HG03064 (cell line): Measurements from ENCODE around the gene TMEM132D.
"Not testable (repeated sequence)": the region's sequence is repeated elsewhere in the genome, so short reads cannot be mapped to it uniquely, and the experiment has no call there.

Experiments
- ATAC-seq: cut with Tn5 transposase; IDR thresholded peaks from one replicate; pipeline ENCODE4 v1.9.1; 2021; ENCODE audit warnings: low read depth; ENCODE audit not compliant: unreplicated experiment

TMEM132D gene

DNA sequence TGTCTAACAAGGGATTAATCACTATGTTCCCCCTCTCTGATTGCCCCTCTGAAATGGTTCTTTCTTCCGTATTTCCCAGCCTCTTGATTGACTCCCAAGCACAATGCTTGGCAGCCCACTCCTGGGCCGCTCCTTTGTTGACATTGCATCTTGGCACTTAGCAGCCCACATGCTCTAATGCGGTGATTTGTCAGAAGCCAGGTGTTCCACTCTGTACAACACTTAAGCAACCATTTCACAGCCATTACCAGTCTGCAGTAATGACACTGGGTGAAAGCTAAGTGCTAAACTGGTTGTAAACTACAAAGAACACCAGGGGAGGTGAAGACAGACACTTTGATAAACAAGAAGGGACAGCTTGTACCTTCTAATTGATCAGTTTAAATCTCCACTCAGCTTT is 353.5 kb downstream of the TMEM132D start:
- ATAC-seq = no peak

DNA sequence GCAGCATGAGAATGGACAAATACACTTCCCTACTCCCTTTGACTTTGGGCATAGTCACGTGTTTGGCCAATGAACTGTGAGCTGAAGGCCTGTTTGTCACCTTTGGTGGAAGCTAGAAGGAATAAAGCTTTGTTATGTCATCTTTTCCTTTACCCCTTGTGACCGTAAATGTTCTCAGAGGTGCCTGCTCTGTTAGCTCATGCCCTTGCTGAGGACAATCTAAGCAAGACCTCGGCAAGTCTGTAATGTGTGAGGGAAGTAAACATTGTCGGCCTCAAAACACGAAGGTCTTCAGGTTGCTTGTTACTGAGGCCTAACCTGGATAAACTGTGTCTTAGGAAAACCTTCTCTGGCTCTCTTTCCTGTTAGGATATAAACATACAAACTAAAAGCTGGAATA is 354.2 kb downstream of the TMEM132D start:
- ATAC-seq = no peak

DNA sequence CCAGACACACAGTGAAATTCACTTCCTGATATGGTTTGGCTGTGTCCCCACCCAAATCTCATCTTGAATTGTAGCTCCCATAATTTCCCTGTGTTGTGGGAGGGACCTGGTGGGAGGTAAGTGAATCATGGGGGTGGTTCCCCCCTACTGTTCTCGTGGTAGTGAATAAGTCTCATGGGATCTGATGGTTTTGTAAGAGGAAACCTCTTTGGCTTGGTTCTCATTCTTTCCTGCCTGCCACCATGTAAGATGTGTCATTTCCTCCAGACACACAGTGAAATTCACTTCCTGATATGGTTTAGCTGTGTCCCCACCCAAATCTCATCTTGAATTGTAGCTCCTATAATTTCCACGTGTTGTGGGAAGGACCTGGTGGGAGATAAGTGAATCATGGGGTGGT is 354.8 kb downstream of the TMEM132D start:
- not testable (repeated sequence) for ATAC-seq

DNA sequence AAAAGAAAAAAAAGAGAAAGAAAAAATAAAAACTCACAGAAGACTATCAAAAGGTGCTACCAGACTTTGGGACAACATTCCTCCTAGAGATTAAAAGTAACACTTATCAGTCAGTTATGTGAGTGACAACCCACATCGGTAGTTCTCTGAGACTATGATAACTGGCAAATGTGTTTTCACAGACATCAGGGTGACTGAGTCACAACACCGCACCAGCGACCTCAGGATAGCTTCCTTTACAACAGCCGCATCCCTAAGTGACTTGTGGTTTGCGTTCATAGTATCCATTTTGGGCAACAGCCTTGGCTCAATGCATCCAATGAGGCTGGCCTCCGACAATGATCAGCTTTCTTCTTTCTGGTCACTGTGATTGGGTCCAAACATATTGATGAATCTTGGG is 359.1 kb downstream of the TMEM132D start:
- no peak for ATAC-seq

DNA sequence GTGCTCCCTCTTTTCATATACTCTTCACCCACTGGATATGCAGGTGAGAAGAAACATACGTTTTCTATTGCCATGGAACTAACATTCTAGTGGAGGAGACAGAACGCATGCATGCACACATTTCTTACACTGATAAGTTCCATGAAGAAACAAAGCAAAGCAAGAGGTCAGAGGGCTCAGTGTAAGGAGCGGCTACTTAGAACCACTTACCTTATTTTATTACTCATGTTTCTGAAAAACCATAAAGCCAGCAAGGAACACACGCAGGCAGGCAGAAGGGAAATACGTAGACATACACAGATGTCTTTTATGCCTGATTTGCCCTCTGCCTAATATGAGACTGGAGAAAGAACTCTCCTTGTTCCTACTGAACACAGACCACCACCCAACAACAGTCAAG is 362.9 kb downstream of the TMEM132D start:
- no peak for ATAC-seq

DNA sequence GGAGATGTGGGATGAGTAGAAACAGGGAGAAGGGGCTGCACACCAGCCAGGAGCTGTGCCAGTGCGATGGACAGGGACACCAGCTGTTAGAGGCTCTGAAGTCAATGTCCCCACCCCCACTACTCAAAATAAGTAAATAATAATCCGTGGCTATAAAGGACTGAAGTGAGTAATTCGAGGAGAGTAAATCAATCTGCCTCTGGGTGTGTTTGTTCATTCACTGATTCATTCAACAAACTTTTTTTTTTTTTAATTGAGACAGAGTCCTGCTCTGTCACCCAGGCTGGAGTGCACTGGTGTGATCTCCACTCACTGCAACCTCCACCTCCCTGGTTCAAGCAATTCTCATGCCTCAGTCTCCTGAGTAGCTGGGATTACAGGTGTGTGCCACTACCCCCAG is 363.6 kb downstream of the TMEM132D start:
- no peak for ATAC-seq

DNA sequence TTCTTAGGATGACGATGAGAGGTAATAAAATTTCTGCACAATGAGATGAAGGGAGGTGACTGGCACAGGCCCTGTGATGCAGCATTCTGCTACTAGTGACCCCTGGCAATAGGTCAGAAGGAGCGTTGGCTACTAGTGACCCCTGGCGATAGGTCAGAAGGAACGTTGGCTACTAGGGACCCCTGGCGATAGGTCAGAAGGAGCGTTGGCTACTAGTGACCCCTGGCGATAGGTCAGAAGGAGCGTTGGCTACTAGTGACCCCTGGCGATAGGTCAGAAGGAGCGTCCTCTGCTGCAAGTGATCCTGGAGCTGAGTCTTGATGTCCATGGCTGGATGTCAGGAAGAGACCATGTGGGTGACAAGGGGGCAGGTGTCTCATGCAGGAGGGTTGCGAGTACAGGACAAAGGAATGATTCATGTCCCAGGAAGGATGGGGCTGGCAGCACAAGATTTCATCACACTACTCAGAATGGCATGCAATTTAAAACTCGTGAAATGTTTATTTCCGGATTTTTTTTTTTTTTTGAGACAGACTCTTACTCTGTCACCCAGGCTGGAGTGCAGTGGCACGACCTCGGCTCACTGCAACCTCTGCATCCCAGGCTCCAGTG is 365.0 kb downstream of the TMEM132D start:
- not testable (repeated sequence) for ATAC-seq

DNA sequence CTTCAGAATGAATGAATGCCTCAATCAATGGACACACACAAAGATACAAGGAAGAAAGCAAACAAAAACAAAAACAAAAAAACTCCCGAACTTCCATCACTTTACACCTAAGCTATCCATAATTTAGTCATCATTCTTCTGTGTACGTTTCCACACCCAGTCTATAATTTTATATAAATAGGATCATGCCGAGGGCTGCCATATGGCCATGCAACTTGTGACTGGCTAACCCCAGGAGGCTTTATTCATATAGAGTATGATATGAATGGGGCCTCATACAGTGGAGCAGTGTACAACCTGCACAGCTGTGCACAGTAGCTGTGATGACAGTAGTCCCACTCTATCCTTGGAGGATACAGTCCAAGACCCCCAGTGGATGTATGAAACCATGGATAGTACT is 365.7 kb downstream of the TMEM132D start:
- no peak for ATAC-seq

DNA sequence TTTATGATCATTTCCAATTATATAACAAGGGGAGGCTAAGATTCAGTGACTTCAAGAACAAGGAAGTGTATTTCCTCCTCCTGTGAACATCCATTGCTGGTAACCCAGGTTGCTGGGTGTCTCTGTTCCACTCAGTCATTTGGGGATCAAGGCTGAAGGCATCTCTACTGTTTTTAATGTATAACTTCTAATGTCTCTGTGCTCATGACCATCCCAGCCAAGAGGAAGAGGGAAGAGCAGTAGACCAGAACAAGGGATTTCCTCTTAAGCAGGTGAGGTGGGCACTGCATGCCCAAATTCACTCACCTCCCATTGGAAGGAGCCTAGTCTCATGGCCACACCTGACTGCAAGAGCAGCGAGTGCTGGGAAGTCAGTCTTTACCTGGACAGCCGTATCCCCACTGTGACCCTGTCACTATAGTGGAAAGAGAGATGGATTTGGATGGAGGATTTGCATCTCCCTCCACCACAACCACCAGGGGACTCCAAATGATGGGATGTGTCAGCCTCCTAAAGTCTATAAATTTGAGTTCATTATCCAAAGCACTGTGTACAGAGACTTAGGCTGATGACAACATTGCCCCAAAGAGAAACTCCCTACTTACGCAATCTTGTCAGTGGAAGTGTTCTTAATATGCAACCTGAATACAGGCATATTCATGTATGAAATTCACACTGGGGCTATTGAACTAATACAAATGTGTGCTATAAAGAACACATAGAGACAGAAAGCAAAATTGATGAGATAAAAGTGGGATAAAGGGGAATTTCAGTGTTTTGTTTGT is 368.7 kb downstream of the TMEM132D start:
- no peak for ATAC-seq

DNA sequence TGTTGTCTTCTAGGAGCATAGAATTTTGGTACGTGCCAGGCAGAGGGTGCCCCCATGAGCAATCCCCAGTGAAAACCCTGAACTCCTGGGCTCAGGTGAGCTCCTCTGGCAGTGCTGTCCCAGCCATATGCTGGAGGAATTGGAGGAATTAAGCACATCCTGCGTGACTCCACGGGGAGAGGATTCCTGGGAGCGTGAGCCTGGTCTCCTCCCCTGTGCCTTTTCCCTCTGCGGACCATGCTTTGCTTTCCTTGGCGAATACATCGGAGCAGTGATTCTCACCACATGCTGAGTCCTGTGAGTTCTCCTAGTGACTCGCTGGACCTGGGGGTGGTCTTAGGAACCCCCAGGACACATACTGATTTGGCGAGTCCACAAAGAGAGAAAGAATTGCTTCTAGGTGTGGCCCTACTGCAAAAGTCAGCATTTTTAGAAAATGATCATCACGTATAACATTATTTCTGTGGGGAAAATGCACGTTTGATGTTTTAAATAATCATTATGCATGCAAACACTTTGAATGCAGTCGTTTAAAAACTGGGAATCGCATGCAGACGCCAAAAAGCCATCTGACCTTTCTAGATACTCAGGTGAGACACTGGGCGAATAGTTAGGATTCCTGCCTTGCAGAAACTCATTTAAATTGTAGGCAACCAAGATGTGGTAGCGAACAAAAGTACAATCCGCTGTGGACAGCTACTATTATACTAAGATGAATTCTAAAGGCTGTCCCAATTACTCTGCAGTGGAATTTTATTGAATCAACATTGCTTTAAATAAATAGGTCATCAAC is 370.9 kb downstream of the TMEM132D start:
- ATAC-seq = no peak

DNA sequence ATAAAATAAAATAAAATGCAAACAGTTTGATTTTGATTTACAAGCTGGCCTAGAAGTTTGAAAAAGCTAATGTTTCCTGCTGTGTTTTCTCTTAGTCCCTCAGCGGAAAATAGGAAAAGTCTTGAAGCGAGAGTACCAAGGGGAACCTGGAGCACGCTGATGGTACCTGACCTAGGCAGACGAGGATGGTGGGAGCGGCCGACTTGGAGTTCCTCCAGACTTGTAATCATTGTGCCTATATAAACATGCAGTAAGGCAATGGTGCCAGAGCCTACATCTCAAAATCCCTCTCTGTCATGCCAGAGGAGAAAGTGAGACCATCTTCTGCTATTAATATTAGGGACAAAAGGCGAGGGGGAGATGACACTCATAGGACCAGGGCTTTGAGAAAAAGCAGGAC is 371.7 kb downstream of the TMEM132D start:
- ATAC-seq = no peak

DNA sequence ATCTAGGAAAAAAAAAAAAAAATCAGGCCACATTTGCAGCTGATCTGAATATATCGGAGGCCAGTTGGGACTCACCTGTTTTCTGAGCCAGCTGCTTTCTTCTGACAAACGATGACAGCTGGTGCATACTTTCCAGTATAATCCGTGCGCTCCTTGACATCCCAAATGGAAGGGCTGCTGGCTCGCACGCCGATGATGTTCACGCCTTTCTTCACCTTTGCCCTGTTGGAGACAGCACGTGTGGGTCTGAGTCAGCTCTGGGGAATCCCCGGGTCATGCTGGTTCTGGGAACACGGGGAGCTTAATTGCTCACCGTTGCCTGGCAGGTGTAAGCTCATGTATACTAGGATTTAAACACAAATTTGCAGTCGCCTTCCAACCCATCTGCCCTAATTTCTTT is 372.8 kb downstream of the TMEM132D start:
- no peak for ATAC-seq

DNA sequence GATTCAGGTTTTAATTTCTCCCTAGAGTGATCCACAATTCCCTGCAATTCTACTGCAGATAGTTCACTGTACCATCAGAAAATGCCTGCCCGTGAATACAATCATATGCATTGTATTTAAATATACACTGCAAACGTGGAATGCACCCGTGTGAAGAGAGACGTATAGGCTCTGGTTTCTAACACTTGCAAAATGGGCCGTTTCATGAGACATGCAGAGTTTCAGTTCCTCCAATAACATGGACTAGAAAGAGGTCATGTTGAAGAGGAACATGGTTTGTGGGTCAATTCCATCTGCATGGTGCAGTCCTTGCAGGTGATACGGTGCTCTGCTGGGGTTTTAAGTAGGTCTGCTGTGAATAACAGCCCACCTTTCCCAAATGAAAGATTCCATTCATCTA is 373.3 kb downstream of the TMEM132D start:
- no peak for ATAC-seq

DNA sequence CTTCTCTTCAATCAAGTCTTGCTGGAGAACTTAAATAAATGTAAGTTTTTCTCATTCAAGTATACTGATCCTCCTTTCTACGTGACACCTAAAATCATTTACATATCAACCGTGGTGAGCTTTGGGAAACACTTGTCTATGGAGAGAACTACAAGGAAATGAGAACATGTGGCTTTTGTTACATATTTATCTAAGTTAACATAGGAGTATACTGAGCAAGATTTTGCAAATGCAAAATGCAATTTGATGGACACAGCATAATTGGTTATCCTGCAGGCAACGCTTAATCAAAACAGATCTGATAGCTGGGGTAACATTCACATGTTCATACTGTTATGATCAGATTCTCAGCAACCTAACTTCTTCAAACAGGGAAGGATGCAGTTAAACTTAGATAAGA is 376.3 kb downstream of the TMEM132D start:
- ATAC-seq = no peak

DNA sequence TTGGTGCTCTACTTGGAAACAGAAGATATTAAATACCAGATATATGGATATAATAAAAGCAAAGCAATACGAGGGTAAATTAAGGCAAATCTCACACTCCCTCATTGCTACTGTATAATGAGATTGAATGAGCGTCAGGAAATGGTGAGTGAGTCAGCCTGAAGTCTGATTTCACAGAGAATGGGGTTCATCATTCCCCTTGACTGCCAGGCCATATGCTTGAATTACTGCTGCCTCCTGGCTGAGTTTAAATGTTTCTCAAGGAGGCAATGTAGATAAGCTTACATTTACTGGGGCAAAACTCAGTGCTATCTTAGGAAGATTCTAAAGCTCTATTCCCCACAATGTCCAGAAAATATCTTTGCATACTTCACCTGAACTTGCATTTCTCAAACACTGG is 380.2 kb downstream of the TMEM132D start:
- ATAC-seq = no peak

DNA sequence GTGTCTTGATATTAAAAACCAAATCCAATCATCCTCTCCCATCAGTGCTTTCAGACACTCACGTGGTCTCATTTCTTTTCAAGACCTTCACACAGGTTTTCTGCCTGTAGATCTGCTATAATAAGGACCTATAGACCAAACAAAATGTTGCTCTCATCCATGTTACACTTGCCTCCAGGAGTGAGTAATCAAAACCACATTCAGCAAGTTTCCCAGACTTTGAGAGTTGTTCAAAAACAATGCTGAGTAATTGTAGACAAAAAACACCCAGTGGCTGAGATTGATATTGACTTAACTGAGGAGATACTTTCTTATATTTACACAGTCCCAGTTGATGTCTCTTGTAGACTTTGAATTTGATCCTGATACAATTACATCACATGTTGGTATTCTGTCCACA is 383.1 kb downstream of the TMEM132D start:
- no peak for ATAC-seq

DNA sequence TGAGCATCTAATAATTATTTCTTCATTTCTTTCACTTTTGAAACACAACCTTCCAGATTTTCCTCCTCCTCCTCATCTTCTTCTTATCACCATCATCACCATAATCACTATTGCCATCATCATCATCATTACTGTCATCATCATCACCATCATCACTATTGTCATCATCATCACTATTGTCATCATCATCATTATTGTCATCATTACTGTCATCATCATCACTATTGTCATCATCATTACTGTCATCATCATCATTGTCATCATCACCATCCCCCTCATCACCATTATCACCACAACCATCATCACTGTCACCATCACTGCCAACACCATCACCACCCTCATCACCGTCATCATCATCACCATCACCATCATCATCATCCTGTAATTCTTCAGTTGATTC is 400.0 kb downstream of the TMEM132D start:
- ATAC-seq = no peak

DNA sequence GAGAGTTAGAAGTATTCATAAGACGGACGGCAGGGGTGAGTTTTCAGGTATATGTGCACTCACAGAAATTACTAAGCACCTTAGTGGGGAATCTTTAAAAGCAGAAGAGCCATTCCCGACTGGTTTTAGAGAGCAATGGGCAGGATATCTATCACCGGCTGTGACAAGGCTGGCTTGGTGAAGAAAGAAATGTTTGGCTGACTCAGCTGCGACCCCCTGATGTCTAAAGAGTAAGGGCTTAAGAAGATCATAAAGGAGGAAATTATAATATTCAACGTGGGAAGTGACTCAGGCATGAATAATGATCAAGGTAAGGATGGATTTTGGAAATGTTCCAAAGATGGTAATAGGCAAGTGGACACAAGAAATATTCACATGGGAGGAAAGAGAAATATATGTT is 407.6 kb downstream of the TMEM132D start:
- no peak for ATAC-seq

DNA sequence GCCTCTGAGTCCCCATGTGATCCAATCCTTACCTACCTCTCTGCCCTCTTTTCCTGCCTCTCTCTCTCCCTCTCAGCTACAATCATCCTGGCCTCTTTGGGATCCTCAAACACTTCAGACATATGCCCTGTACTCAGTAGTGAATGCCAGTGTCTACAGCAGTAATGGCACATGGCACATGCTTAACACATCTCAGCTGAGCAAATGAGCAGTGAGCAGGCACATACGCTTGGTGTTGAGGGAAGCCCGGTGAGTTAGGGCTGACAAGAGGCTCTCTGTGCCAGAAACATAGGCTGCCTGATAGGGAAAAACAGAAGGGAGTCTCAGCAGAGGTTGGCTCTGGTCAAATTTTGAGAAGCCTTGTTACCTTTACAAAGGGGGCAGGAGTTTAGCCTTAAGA is 409.1 kb downstream of the TMEM132D start:
- ATAC-seq = no peak

DNA sequence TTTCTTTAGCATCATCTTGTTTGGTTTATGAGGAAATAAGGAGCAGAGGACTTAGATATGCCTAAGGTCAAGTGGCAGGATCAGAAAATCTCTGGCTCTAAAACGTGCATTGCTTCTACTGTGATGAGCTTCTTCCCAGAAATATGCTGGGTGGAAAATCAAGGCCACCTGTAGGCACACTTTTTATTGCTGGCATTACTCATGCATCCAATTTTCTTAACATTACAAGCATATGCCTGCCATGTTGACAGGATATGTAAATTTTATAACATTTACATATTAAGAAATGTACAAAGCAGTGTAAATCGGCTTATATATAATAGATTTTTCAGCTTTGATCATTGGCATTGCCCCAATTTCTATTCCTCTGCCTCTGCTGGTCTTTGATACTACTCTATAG is 409.6 kb downstream of the TMEM132D start:
- ATAC-seq = no peak

DNA sequence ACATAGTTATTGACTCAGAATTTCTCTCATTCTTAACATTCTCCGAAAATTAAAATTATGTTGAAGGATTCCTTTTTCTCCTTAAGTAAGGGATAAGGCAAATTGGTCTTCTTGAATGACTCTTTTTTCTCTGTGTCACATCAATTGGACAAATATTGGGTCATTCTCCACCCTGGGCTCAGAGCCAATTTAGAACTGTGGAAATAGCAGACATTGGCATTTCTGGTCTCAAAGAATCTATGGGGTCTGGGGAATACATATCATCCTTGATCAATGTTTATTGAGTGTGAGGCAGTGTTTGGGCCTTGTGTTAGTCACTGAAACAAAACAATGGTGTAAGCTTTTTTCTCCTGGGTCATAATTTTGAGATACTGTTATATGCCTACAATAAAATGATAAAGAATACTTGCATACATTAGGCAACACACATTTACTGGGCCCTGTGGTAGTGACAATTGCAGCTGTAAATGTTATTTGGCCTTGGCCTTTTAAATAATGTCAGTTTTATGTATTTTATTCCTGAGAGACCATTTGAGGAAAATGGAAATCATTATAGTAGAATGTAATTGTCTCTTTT is 414.6 kb downstream of the TMEM132D start:
- no peak for ATAC-seq
